Measurements from ENCODE around the gene OR6C75. TPM values are rescaled to one million over a fixed set of nuclear protein-coding genes. Genes with fewer than 3 reads are reported as not detected.

OR6C75 gene
- total RNA-seq: not detected in 2 replicates

DNA sequence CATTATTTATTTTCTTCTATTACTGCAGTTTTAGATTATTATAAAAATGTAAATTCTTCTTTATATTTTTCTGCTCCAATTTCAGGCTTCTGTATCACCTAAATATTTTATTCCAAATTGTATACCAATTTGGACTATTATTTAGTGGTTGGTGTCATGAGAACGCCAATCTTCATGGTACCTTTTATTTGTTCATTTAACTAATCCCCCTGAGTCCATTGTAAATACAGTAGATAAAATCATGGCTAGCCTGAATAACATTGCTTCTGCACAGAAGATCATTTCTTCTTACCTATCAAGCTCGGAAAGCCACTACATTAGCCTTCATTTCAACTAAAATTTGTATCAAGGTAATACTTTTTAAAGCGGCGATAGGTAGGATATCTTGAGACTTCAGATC, at the start of gene OR6C75:
Gene OR6C75, plus strand, starts transcription at position 301 of the 400 bp plus-strand sequence. CDS start 2,136 bp downstream, outside the sequence.

GRCh38 chr12:55314043-55314442, 48.7 kb upstream of the OR6C75 start, which contains the start of gene OR6C1:
OR6C1 (plus strand) TSS chr12:55314343; CDS start chr12:55320600, 6,257 bp downstream.

GRCh38 chr12:55330446-55330845, 32.3 kb upstream of the OR6C75 start, which contains the start of gene OR6C3:
OR6C3 (plus strand) TSS chr12:55330746; CDS start chr12:55331701, 955 bp downstream.

DNA sequence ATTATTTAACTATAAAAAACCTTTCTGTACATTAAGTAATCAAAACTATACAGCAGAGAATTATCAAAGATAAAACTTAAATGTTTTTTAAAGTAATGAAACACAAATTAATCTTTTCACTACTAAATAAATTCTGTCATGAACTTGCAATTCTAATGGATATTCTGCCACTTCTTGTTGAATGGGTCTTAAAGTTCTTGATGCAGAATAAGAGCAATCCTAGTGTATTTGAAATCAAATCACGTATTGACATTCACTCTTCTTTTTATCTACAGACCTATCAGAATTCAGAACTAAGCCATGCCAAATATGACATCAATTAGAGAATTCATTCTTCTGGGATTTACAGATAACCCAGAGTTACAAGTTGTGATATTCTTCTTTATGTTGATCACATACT, 37.5 kb downstream of the OR6C75 start, which contains the start of gene OR6C65:
Gene OR6C65, plus strand, starts transcription at position 301 of the 400 bp plus-strand sequence. Its CDS starts 0 bp downstream, at position 301.

Other genes with a start within 250 kb of the OR6C75 start
- not detected in 2 replicates for gene OR9K2, start 236.6 kb upstream of the OR6C75 start, total RNA-seq
- not detected in 2 replicates for gene OR10A7, start 141.9 kb upstream of the OR6C75 start, total RNA-seq
- gene OR6C74, start 118.4 kb upstream of the OR6C75 start, total RNA-seq: not detected in 2 replicates
- not detected in 2 replicates for gene OR6C6, start 66.4 kb upstream of the OR6C75 start, total RNA-seq
- not detected in 2 replicates for gene OR6C1, start 48.6 kb upstream of the OR6C75 start, total RNA-seq
- not detected in 2 replicates for gene OR6C3, start 32.2 kb upstream of the OR6C75 start, total RNA-seq
- gene OR6C65, start 37.6 kb downstream of the OR6C75 start, total RNA-seq: not detected in 2 replicates
- gene OR6C76, start 63.3 kb downstream of the OR6C75 start, total RNA-seq: not detected in 2 replicates
- gene OR6C2, start 81.1 kb downstream of the OR6C75 start, total RNA-seq: not detected in 2 replicates
- gene OR6C70, start 107.2 kb downstream of the OR6C75 start, total RNA-seq: not detected in 2 replicates
- not detected in 2 replicates for gene OR6C68, start 129.4 kb downstream of the OR6C75 start, total RNA-seq
- not detected in 2 replicates for gene OR6C4, start 186.6 kb downstream of the OR6C75 start, total RNA-seq
- gene OR2AP1, start 209.5 kb downstream of the OR6C75 start, total RNA-seq: not detected in 2 replicates